H1 (cell line): ENCODE measurements around the gene FBXO41. TPM values are rescaled to one million over a fixed set of nuclear protein-coding genes. Genes with fewer than 3 reads are reported as not detected.

Experiments used
- BCL11A ChIP-seq, 2 experiments: IDR thresholded peaks; one replicate each; pipeline ENCODE4 v1.6.1; 2011; ENCODE audit warnings: low read depth in 2 of 2, low read length in 2 of 2, mild to moderate bottlenecking in 2 of 2
- CHD7 ChIP-seq: fragments of 300-600 bp; sonication (generic); IDR thresholded peaks from 2 replicates; pipeline ENCODE4 v1.7.1; 2012; ENCODE audit warnings: low read length, moderate library complexity, mild to moderate bottlenecking, inconsistent platforms; ENCODE audit not compliant: insufficient replicate concordance
- EZH2 ChIP-seq: fragments of 200-600 bp; sonication (generic); IDR thresholded peaks from 2 replicates; pipeline ENCODE4 v1.7.1; 2012; ENCODE audit warnings: low read depth, mild to moderate bottlenecking, moderate library complexity, low read length, inconsistent platforms; ENCODE audit not compliant: severe bottlenecking
- HDAC2 ChIP-seq, 2 experiments: fragments of 300-600 bp in 1 of 2; sonication (generic) in 1 of 2; IDR thresholded peaks; 2 replicates each; pipeline ENCODE4 v1.6.1; 2011 to 2012; ENCODE audit warnings: low read depth in 2 of 2, low read length in 2 of 2, mild to moderate bottlenecking in 2 of 2, moderate library complexity in 2 of 2, borderline replicate concordance in 1 of 2, inconsistent platforms in 1 of 2
- KDM1A ChIP-seq: fragments of 200-600, 300-600 bp; sonication (generic); IDR thresholded peaks from 2 replicates; pipeline ENCODE4 v1.7.1; 2016; ENCODE audit warnings: mild to moderate bottlenecking, low read length, borderline replicate concordance
- SUZ12 ChIP-seq: fragments of 200-600 bp; sonication (generic); IDR thresholded peaks from 2 replicates; pipeline ENCODE4 v1.6.1; 2012; ENCODE audit warnings: mild to moderate bottlenecking, inconsistent platforms, low read length, moderate library complexity, mixed read lengths
- polyA plus RNA-seq, 7 experiments: library from polyadenylated mRNA; depleted of rRNA in 3 of 7; stranded (reverse) in 5 of 7; unstranded in 2 of 7; fragments of >200 nt in 5 of 7; fragments of 200-250 nt in 2 of 7; gene quantifications; 1 replicate in 5 of 7; 2 replicates in 1 of 7; 4 replicates in 1 of 7; pipeline versions ENCODE4 v1.2.1 to v1.2.3, GENCODE V29; 2011 to 2013; ENCODE audit warnings: missing spikeins in 2 of 7, mixed read lengths in 2 of 7
- total RNA-seq: library from RNA; stranded (reverse); fragmentation: NEBNext Ultra II Directional; extraction: Animal tissue kit (Norgen Biotek cat#: 25700); gene quantifications from 2 replicates; pipeline ENCODE4 v1.2.1, GENCODE V29; 2021

Gene FBXO41
- total and polyA plus RNA-seq, 2 of the 8 experiments (the other 6 are each of a cell fraction or from before 2014, with no cell fraction given) = 11.2 to 14.3 TPM

DNA sequence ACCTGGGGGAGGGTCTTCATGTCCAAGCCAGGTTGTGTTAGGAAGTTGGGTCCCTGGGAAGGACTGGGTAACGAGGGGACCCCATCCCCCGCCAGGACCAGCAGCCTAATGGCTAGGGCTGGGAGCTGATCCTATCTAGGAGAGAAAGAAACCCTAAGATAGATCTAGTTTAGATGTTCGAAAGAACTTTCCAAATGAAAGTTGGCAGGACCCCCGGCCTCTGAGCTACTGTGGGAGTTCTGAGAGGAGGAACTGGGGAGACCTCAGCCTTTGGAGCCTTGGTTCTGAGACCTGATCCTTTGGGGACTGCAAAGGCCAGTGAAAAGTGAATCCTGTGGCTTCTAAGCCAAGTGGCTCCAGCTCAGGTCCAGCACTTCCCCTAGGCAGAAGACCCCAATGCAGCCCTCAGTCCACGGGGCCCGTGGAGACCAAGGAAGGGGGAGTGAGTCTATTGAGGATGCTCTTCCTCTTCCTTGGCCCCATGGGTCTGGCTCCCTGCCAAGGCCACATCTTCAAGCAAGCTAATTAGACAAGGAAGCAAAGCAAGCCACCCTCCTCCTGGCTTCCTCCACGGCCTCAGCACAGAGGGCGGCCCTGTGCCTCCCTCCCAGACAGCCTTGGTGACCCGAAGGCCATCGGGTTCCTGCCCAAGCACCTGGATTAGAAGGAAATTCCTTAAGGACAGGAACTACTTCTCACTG, 26.7 kb downstream of the FBXO41 start (continued):
- TF ChIP-seq CHD7 (no peak), BCL11A (IDR thresholded peaks at IDR 0.05; ENCODE audit: low read depth in 2 of 2, low read length in 2 of 2) (no peak), KDM1A (no peak), HDAC2 (IDR thresholded peaks at IDR 0.05; ENCODE audit: borderline replicate concordance in 1 of 2, low read depth in 2 of 2, low read length in 2 of 2) (no peak), SUZ12 (no peak), EZH2 (no peak)
